Epithelial cell of umbilical artery (primary cell): Measurements from ENCODE around the gene HEPN1. TPM values are rescaled to one million over a fixed set of nuclear protein-coding genes. Genes with fewer than 3 reads are reported as not detected.

Experiments used
- total RNA-seq: library from RNA; depleted of rRNA; stranded (reverse); fragments of >200 nt; gene quantifications from 2 replicates; pipeline ENCODE4 v1.2.3, GENCODE V29; 2014

Gene HEPN1
- 0.46 TPM in 1 of 2 replicates, not detected in the other for total RNA-seq

DNA sequence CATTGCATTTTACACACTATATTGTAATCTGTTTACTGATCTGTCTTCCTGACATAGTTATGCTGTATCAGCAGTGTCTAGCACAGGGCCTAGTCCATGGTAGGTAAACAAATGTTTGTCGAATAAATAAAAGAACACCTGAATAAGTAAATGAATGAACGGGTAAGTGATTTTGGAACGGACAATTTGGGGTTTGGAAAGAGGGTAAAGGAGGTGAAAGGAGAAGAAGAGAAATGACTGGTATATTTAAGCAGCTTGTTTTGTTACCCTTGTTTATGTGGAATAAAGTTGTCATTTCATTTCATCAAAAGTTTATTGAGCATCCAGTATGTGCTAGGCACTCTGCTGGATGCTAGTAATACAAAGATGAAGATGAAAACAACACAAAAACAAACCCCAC is at the start of gene HEPN1:
HEPN1 (plus strand) TSS at position 301 of the 400 bp plus-strand sequence.

DNA sequence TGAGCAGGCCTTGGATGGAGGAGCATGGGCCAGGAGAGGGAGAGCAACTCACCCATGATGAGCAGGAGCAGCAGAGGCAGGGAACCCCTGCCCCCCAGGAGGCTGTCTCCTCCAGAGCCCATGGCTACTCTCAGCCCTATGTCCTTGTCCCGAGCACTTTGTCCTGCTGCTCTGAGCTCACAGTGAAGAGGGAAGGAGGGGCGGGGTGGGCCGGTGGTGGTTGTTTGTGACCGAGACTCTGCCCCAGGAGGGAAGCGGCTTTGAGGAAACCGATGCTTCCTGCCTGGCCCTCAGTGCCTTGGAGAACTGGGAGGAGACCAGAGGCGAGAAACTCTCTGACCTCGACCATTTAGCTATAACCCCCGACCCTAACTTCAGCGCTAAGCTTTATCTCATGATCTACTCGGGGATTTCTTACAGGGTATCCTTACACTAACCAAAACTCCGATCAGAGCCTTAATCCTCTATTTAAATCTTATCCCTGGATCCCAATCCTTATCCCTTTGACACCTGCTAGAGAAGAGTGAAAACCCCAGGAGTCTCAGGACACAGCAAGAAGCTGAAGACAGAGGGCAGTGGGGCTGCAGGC is 21.3 kb upstream of the HEPN1 start, which contains the start of gene ROBO4:
ROBO4 (minus strand) TSS at position 192 of the 589 bp plus-strand sequence; CDS start at position 122, 70 bp downstream.

DNA sequence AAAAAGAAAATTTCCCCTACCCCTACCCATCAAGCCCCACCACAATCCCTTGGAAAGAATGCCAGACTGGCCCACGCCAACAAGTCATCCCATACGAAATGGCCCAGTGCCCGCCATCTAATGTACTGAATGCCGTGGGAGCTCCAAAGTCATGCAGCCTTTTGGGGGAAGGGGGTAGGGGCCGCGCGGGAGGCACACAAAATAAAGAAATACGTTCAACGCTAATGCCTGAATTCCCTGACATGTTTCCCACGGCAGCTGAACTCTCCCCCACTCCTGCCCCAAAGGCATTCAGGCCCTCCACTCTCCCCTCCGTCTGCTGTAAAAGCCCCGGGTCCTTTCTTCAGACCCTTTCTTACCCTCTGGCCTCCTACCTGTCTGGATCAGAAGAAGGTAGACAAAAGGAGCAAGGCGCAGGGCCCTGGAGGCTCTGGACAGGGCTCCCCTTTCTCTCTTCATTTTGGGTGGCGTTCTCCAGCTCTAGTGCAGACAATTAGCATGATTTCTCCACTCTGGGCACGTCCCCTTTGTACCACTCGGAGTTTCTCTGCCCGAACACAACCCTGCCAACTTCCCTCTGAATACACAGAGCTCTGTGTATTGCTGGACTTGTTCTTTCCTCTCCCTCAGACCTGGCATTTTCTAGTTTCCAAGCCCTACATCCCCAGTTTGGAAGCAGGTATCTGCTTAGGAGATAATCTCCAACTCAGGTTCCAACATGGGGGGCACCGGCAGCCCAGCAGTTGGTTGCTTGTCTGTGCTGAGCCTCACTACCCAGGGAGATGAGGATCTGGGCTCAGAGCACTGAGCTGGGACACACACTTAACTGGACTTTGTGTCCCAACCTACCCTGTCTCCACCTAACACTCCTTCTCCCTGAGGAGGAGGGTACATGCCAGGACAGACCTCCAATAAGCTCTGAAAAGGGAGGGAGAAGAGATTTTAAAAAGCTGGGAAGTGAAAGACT is 16.8 kb downstream of the HEPN1 start, which contains the start of gene HEPACAM:
HEPACAM (minus strand) TSS at position 500 of the 967 bp plus-strand sequence; CDS start at position 459, 41 bp downstream.

DNA sequence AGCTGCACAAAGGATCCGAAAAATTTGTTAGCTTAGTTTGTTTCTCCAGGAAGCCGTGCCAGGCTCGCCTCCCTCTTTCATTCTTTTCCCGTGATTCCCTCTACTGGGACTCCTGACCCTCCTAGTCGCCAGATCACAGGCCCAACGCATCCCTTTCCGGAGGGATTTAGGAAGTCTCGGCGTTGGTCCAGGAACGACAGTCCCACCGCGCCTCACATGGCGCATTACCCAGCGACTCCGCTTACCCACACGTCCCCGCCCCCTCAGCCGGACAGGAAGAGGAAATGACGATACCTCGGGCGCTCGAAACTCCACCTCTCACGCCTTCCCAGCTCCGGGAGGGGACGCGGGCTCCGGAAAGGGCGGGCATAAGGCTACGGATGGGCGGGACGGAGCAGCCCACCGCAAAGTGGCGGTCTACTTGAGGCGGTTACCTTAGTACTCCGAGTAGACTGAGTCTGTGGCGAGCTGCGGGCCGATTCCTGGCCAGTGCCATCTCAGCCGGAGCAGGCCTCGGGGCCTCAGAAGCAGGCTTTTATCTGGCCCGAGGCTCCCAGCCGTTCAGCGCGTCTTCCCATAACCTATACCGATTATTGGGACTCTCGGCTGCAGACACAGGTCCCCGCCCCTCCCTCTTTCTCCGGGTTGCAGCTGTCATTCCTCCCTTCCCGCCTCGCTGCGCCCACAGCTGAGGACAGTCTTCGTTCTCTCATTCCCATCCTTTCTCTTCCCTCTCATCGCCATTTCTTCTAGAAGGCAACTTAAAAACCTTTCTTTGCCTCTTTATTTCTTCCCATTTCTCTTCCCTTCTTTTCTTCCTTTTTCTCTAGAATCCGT is 34.9 kb downstream of the HEPN1 start, which contains the start of gene CCDC15:
CCDC15 (plus strand) TSS at position 450 of the 837 bp plus-strand sequence. CDS start 531 bp downstream, outside the sequence.

Other genes starting within 250 kb of the HEPN1 start
- 9.1 and 16.1 TPM in 2 replicates for gene SIAE, start 245.5 kb upstream of the HEPN1 start, total RNA-seq
- 8.5 and 10.7 TPM in 2 replicates for gene SPA17, start 245.3 kb upstream of the HEPN1 start, total RNA-seq
- 0.32 and 0.91 TPM in 2 replicates for gene NRGN, start 179.3 kb upstream of the HEPN1 start, total RNA-seq
- 0.46 TPM in 1 of 2 replicates, not detected in the other for gene VSIG2, start 167.0 kb upstream of the HEPN1 start, total RNA-seq
- gene ESAM, start 157.0 kb upstream of the HEPN1 start, total RNA-seq = 69.8 and 70.7 TPM in 2 replicates
- gene MSANTD2, start 118.8 kb upstream of the HEPN1 start, total RNA-seq = 7.1 and 12.2 TPM in 2 replicates
- 16.9 and 17.2 TPM in 2 replicates for gene ROBO3, start 53.8 kb upstream of the HEPN1 start, total RNA-seq
- 132 and 166 TPM in 2 replicates for gene ROBO4, start 21.4 kb upstream of the HEPN1 start, total RNA-seq
- gene HEPACAM, start 16.8 kb downstream of the HEPN1 start, total RNA-seq = not detected in 2 replicates
- gene CCDC15, start 35.0 kb downstream of the HEPN1 start, total RNA-seq = 1.6 and 1.7 TPM in 2 replicates
- gene SLC37A2, start 144.1 kb downstream of the HEPN1 start, total RNA-seq = under 0.01 and 0.30 TPM in 2 replicates
- gene TMEM218, start 192.4 kb downstream of the HEPN1 start, total RNA-seq = 33.1 and 34.4 TPM in 2 replicates
- under 0.01 TPM in 1 of 2 replicates, not detected in the other for gene PKNOX2, start 245.5 kb downstream of the HEPN1 start, total RNA-seq